Kidney epithelial cell (primary cell): Measurements from ENCODE around the gene PCP4L1. TPM values are rescaled to one million over a fixed set of nuclear protein-coding genes. Genes with fewer than 3 reads are reported as not detected.
"Not testable (repeated sequence)": the region's sequence is repeated elsewhere in the genome, so short reads cannot be mapped to it uniquely, and the experiment has no call there.

Source experiments
- DNase-seq: peaks from one replicate; pipeline ENCODE4 v3.0.0-alpha.2; 2010; ENCODE audit warnings: low read depth
- H3K27me3 ChIP-seq: 2 replicates; pipeline ENCODE4 v1.6.0; 2011; ENCODE audit warnings: low read length; ENCODE audit not compliant: control insufficient read depth, insufficient read depth
- H3K36me3 ChIP-seq: 2 replicates; pipeline ENCODE4 v1.5.1; 2011; ENCODE audit warnings: low read length; ENCODE audit not compliant: control insufficient read depth, insufficient read depth
- H3K4me3 ChIP-seq: 2 replicates; pipeline ENCODE4 v1.5.1; 2011; ENCODE audit warnings: low read depth, mild to moderate bottlenecking, control low read depth, low read length
- CTCF ChIP-seq: IDR thresholded peaks from 2 replicates; pipeline ENCODE4 v1.5.1; 2011; ENCODE audit warnings: mild to moderate bottlenecking, moderate library complexity, low read length, control low read depth, inconsistent platforms; ENCODE audit not compliant: insufficient read depth, poor library complexity, severe bottlenecking
- total RNA-seq: library from RNA; depleted of rRNA; stranded (reverse); fragments of >200 nt; gene quantifications from 2 replicates; pipeline ENCODE4 v1.2.3, GENCODE V29; 2015

Gene PCP4L1
- total RNA-seq, 1 donor from 2014 or later = not detected

DNA sequence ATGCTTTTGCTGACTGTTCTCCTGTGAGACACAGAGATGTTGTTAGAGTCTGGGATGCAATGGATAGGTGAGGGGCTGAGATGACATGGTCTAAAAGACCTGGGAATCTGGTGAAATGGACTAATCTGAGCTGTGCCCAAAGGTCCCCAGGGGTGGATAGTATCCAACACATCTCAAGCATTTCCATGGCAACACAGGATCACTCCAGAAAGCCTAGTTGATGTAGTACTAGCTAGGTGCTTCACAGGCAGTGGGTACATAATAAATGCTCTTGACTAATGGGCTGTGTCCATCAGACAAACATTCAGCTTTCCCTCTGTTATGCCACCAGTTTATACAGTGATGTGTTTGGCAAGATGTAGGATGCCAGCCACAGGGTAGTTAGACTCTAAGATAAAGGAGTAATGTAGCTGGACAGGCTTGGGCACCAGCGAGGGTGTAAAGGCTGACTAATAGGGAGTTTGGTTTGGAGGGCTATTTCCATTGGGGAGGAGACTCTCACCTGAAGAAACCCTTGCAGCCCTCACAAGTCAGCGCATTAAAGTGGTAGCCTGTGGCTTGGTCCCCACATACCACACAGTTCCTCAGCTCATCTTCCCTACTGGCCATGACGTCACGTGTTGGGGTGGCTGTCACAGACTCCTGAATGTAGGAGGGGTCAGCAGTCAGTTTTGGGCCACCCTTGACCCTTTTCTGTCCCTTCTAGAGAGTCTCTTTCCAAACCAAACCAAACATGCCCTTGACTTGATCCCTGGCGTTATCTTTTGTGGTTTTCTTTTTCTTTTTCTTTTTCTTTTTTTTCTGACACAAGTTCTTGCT, 22.4 kb upstream of the PCP4L1 start:
- no peak for TF ChIP-seq CTCF
- Histone ChIP-seq H3K36me3 (no peaks in the 10 kb centered on the region), H3K4me3 (no peak overlapping the region), H3K27me3 (peaks cover 2% of the 10 kb centered on the region)
- no peak for DNase-seq

DNA sequence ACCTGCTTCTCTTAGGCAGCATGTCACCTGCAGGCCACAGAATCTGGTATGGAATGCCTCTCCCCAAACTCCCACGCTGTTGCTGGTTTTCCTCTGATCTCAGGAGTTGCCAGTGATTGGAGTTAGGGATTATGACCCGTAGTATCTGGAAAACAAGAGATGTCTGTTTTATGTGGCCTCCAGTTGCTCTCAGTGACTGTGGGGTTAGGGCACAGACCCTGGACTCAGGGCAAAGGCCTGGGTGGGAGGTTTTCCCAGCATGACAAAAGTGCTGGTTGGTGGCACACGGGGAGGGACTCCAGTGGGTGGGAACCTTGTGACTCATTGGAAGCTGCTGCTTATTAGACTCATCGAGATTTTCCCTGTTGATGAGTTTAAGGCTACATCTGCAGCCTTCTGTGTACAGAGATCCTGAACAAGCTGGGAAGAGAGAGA, 20.5 kb upstream of the PCP4L1 start, which contains the start of gene NR1I3:
TSS of gene NR1I3 (minus strand) at position 165 of the 435 bp plus-strand sequence. CDS start 1,638 bp downstream, outside the sequence.
- Histone ChIP-seq H3K36me3 (no peaks in the 10 kb centered on the region), H3K27me3 (peaks cover 2% of the 10 kb centered on the region), H3K4me3 (no peak within 1 kb of the TSS)
- DNase-seq = no peak
- TF ChIP-seq CTCF = no peak

DNA sequence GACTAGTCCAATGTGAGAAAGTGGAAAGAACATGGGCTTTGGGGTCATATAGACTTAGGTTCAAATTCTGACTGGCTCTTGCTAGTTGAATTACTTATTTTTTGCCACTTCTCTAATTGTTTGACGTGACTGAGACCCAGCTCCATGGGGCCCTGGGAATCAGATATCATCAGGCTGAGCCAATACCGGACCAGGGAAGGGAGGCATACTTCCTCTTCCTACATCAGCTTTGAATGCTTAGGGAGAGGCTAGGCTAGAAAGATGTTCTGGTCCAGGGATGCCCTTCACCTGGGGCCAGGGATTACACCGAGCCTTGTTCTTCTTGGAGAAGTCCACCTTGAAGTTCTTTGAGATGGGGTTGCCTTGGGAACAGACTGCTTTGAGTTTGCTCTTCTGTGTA, 16.9 kb upstream of the PCP4L1 start:
- no peak overlapping the region for H3K4me3 ChIP-seq
- no peaks in the 10 kb centered on the region for H3K36me3 ChIP-seq
- H3K27me3 ChIP-seq = no peaks in the 10 kb centered on the region
- DNase-seq = no peak
- TF ChIP-seq CTCF = no peak

GRCh38 chr1:161242313-161242712, 16.2 kb upstream of the PCP4L1 start:
- TF ChIP-seq CTCF = no peak
- no peak overlapping the region for H3K4me3 ChIP-seq
- H3K36me3 ChIP-seq = no peaks in the 10 kb centered on the region
- no peaks in the 10 kb centered on the region for H3K27me3 ChIP-seq
- DNase-seq = no peak

DNA sequence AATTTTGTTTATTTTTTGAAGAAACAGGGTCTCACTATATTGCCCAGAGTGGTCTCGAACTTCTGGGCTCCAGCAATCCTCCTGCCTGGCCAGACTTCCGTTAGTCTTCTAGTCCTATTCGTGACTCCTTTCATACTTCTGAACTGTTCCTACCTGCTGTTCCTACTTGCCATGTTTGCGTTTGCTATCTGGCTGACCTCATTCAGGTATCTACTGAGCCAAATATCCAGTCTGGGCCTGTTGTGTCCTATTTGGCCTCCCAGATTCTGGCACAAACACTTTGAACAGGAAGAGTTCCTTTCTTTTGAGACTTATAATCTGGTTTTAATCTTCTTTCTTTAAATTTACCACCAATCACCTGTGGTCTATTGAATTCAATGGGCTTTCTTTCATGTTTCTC, 13.7 kb upstream of the PCP4L1 start:
- H3K4me3 ChIP-seq = no peak overlapping the region
- H3K36me3 ChIP-seq = no peaks in the 10 kb centered on the region
- H3K27me3 ChIP-seq = no peaks in the 10 kb centered on the region
- no peak for DNase-seq
- TF ChIP-seq CTCF = no peak

- not testable (repeated sequence) for DNase-seq, H3K36me3 ChIP-seq, H3K27me3 ChIP-seq, H3K4me3 ChIP-seq
Measured at GRCh38 chr1:161250100-161250499, 8.4 kb upstream of the PCP4L1 start.
